Psoas muscle (tissue), 8 donors: ENCODE results near the gene SETD1B. TPM values are rescaled to one million over a fixed set of nuclear protein-coding genes. Genes with fewer than 3 reads are reported as not detected.

Experiments
- ATAC-seq, 4 donors: fragments of 200-7000 bp; cut with Tn5 transposase; one replicate each; pipeline ENCODE4 v1.9.1; 2020; ENCODE audit warnings: moderate library complexity in 3 of 4, mild to moderate bottlenecking in 2 of 4
- DNase-seq, 2 donors: peaks; one replicate each; pipeline ENCODE4 v3.0.0-alpha.2; 2020
- H3K27ac ChIP-seq: fragments of 200-600 bp; one replicate; pipeline ENCODE4 v1.8.0; 2022
- H3K27me3 ChIP-seq, 3 donors: fragments of 200-600 bp in 1 of 3; one replicate each; pipeline versions ENCODE4 v1.6.1 to v1.8.0; 2013 to 2022; ENCODE audit warnings: low read length in 2 of 3, mild to moderate bottlenecking in 2 of 3, moderate library complexity in 1 of 3; ENCODE audit not compliant: insufficient read depth in 3 of 3
- H3K36me3 ChIP-seq, 2 donors: fragments of 200-600 bp in 1 of 2; one replicate each; pipeline versions ENCODE4 v1.6.1 to v1.8.0; 2013 to 2022; ENCODE audit warnings: low read depth in 1 of 2, mild to moderate bottlenecking in 1 of 2, moderate library complexity in 1 of 2; ENCODE audit not compliant: insufficient read depth in 1 of 2
- H3K4me1 ChIP-seq: fragments of 200-600 bp; one replicate; pipeline ENCODE4 v1.8.0; 2022
- H3K4me3 ChIP-seq: fragments of 200-600 bp; one replicate; pipeline ENCODE4 v1.8.0; 2022; ENCODE audit warnings: mild to moderate bottlenecking
- H3K9me3 ChIP-seq: fragments of 200-600 bp; one replicate; pipeline ENCODE4 v1.8.0; 2022
- WGBS, 3 donors: extraction: QIAGEN DNeasy Blood & Tissue Kit; methylation state at CpG; one replicate each; pipeline versions ENCODE4 v1.1.6 to v1.1.7; 2013; 5-methylcytosine and 5-hydroxymethylcytosine counted together
- intact Hi-C, 2 donors: fragments of 100-400 bp; cut with DNase I; formaldehyde crosslinking; loops; one replicate each; pipeline versions ENCODE4 v1.11.0 to v1.14.2; 2022
- polyA plus RNA-seq, 3 donors: library from polyadenylated mRNA; stranded (reverse); fragments of 200-250 nt; gene quantifications; one replicate each; pipeline ENCODE4 v1.2.3, GENCODE V29; 2013
- total RNA-seq, 4 donors: library from RNA; stranded (reverse); fragmentation: NEBNext Ultra II Directional in 2 of 4; extraction: Animal tissue kit (Norgen Biotek cat#: 25700) in 2 of 4; gene quantifications; one replicate each; pipeline versions ENCODE4 v1.2.1 to v1.2.4, GENCODE V29; 2021 to 2023
- TF ChIP-seq, protein P1 (sequence below): fragments of 200-600 bp; IDR thresholded peaks from one replicate; pipeline ENCODE4 v1.8.0; 2022; ENCODE audit warnings: antibody characterized with exemption
- donor health status: healthy with polysubstance abuse.
- donor health status: DM: no; HTN: no; CAD: no; lungs with moderate emphysema.
- donor health status: Bipolar disorder and iron deficiency.
- donor health status: healthy.
- donor health status: DM: yes; HTN: yes; CAD: no.
- donor health status: DM: no; HTN: no; CAD: no.
- donor health status: DM: no; HTN: no; CAD: no.
- donor health status: DM: yes; HTN: yes; CAD: no.

Gene SETD1B
- total and polyA plus RNA-seq, 7 donors = 2.8 to 13.0 (median 9.2) TPM

DNA sequence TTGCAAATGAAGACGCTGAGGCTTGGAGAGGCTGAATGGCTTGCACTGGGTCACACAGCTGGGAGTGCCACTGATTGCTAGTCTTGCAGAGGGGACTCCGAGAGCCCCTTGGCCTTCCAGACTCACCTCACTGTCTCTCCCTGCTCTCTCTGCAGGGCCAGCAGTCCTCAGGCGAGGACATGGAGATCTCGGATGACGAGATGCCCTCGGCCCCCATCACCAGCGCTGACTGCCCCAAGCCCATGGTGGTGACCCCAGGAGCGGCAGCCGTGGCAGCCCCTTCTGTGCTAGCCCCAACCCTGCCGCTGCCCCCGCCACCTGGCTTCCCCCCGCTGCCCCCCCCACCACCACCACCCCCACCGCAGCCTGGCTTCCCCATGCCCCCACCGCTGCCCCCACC lies 10.1 kb downstream of the SETD1B start:
- peaks cover 32% of the 10 kb centered on the region for H3K4me1 ChIP-seq
- TF ChIP-seq, protein P1, sequence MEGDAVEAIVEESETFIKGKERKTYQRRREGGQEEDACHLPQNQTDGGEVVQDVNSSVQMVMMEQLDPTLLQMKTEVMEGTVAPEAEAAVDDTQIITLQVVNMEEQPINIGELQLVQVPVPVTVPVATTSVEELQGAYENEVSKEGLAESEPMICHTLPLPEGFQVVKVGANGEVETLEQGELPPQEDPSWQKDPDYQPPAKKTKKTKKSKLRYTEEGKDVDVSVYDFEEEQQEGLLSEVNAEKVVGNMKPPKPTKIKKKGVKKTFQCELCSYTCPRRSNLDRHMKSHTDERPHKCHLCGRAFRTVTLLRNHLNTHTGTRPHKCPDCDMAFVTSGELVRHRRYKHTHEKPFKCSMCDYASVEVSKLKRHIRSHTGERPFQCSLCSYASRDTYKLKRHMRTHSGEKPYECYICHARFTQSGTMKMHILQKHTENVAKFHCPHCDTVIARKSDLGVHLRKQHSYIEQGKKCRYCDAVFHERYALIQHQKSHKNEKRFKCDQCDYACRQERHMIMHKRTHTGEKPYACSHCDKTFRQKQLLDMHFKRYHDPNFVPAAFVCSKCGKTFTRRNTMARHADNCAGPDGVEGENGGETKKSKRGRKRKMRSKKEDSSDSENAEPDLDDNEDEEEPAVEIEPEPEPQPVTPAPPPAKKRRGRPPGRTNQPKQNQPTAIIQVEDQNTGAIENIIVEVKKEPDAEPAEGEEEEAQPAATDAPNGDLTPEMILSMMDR = no peak
- no peaks in the 10 kb centered on the region for H3K27me3 ChIP-seq
- H3K36me3 ChIP-seq = peaks cover 7 to 74% of the 10 kb centered on the region in 2 donors
- intact Hi-C loops = loop anchor here (2.0 to 5.0 kb wide), 2 partner anchors 19 to 37 kb away; no protein-coding TSS in a partner anchor
- WGBS, 3 donors = 88 to 95% (median 90%) methylated on average over 11 to 14 of the region's 14 CpGs
- no peaks in the 10 kb centered on the region for H3K9me3 ChIP-seq
- H3K4me3 ChIP-seq = no peak overlapping the region
- no peak overlapping the region for H3K27ac ChIP-seq
- DNase-seq = peak in 1 of 2 donors; percentile 42
- no peak for ATAC-seq

DNA sequence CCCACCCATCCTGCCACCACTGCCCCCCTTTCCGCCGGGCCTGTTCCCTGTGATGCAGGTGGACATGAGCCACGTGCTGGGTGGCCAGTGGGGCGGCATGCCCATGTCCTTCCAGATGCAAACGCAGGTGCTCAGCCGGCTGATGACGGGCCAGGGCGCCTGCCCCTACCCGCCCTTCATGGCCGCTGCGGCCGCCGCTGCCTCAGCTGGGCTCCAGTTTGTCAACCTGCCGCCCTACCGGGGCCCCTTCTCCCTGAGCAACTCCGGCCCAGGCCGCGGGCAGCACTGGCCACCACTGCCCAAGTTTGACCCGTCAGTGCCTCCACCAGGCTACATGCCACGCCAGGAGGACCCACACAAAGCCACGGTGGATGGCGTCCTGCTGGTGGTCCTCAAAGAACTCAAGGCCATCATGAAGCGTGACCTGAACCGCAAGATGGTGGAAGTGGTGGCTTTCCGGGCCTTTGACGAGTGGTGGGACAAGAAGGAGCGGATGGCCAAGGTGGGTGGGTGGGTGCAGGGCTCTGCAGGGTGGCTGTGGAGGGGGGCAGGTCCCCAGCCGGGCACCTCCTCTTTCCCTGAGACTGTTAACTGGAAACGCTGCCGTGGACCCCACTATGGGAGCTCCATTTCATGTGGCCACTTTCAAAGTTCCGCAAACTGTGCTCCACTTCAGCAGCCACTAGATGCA lies 10.8 kb downstream of the SETD1B start:
- H3K36me3 ChIP-seq = peaks cover 7 to 74% of the 10 kb centered on the region in 2 donors
- 84 to 92% (median 90%) methylated on average over 30 to 31 of the region's 31 CpGs for WGBS, 3 donors
- ATAC-seq (no peak), DNase-seq (peak; percentile 11 to 45)
- TF ChIP-seq, protein P1 = no peak
- intact Hi-C loops = loop anchor here (5.0 kb wide), 1 partner anchor 37 kb away; no protein-coding TSS in a partner anchor
- H3K27ac ChIP-seq = no peak overlapping the region
- no peak overlapping the region for H3K4me3 ChIP-seq
- H3K27me3 ChIP-seq = no peaks in the 10 kb centered on the region
- peaks cover 32% of the 10 kb centered on the region for H3K4me1 ChIP-seq
- no peaks in the 10 kb centered on the region for H3K9me3 ChIP-seq

DNA sequence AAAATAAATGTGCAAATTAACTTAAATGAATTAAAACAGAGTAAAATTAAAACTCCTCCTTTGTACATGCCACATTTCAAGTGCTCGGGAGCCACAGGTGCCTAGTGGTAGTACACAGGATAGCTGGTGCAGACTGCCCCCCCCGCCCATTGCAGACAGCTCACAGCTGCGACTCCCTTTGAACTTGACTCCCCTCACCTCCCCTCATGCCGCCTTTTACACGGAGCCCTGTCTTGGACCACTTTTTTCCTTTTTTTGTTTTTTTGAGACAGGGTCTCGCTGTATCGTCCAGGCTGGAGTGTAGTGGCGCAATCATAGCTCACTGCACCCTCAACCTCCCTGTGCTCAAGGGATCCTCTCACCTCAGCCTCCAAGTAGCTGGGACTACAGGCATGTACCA lies 11.5 kb downstream of the SETD1B start:
- Histone ChIP-seq H3K27ac (no peak overlapping the region), H3K27me3 (no peaks in the 10 kb centered on the region), H3K4me3 (no peak overlapping the region), H3K4me1 (peaks cover 32% of the 10 kb centered on the region), H3K9me3 (no peaks in the 10 kb centered on the region), H3K36me3 (peaks cover 7 to 74% of the 10 kb centered on the region in 2 donors)
- DNase-seq (no peak), ATAC-seq (no peak)
- intact Hi-C loops = no loop called here
- 88 to 94% (median 90%) methylated on average over 8 of the region's 8 CpGs for WGBS, 3 donors
- TF ChIP-seq, protein P1 = no peak

DNA sequence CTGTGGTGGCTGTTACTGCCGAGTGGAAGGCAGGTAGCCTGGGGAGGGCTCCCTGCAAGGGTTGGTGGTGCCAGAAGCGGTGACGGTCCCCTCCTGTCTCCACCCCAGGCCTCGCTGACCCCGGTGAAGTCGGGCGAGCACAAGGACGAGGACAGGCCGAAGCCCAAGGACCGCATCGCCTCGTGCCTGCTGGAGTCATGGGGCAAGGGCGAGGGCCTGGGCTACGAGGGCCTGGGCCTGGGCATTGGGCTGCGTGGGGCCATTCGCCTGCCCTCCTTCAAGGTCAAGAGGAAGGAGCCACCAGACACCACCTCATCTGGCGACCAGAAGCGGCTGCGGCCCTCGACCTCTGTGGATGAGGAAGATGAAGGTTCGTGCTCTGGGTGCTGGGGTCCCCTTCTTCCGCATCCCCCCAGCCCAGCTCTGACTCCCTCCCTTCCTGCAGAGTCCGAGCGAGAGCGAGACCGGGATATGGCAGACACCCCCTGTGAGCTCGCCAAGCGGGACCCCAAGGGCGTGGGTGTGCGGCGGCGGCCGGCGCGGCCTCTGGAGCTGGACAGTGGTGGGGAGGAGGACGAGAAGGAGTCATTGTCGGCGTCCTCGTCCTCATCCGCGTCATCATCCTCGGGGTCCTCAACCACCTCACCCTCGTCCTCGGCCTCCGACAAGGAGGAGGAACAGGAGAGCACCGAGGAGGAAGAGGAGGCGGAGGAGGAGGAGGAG lies 13.3 kb downstream of the SETD1B start:
- no peak for ATAC-seq
- Histone ChIP-seq H3K4me1 (peaks cover 18% of the 10 kb centered on the region), H3K27ac (no peak overlapping the region), H3K36me3 (peaks cover 7 to 83% of the 10 kb centered on the region in 2 donors), H3K4me3 (no peak overlapping the region), H3K9me3 (no peaks in the 10 kb centered on the region), H3K27me3 (no peaks in the 10 kb centered on the region)
- intact Hi-C loops = no loop called here
- TF ChIP-seq, protein P1 = no peak
- WGBS, 3 donors = 93 to 96% (median 94%) methylated on average over 36 to 47 of the region's 47 CpGs
- DNase-seq = peak; percentile 10 to 46
